ENCODE results near the gene FERMT3. TPM values are rescaled to one million over a fixed set of nuclear protein-coding genes. Genes with fewer than 3 reads are reported as not detected.
A peak's percentile ranks its signal among the peaks of the same experiment; 100 is the strongest.

Gene FERMT3
- total and polyA plus RNA-seq, 2 of the 13 experiments (the other 11 are each of a cell fraction or from before 2014, with no cell fraction given), result 0.29 TPM; not detected in 1

- TF ChIP-seq, protein P1, sequence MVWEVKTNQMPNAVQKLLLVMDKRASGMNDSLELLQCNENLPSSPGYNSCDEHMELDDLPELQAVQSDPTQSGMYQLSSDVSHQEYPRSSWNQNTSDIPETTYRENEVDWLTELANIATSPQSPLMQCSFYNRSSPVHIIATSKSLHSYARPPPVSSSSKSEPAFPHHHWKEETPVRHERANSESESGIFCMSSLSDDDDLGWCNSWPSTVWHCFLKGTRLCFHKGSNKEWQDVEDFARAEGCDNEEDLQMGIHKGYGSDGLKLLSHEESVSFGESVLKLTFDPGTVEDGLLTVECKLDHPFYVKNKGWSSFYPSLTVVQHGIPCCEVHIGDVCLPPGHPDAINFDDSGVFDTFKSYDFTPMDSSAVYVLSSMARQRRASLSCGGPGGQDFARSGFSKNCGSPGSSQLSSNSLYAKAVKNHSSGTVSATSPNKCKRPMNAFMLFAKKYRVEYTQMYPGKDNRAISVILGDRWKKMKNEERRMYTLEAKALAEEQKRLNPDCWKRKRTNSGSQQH (CRISPR knock-in tag; IDR thresholded peaks at IDR 0.05; ENCODE audit: low read depth), result no peak
These were observed 25.6 kb upstream of the FERMT3 start (continued) for GRCh38 chr11:64180891-64181290.

DNA sequence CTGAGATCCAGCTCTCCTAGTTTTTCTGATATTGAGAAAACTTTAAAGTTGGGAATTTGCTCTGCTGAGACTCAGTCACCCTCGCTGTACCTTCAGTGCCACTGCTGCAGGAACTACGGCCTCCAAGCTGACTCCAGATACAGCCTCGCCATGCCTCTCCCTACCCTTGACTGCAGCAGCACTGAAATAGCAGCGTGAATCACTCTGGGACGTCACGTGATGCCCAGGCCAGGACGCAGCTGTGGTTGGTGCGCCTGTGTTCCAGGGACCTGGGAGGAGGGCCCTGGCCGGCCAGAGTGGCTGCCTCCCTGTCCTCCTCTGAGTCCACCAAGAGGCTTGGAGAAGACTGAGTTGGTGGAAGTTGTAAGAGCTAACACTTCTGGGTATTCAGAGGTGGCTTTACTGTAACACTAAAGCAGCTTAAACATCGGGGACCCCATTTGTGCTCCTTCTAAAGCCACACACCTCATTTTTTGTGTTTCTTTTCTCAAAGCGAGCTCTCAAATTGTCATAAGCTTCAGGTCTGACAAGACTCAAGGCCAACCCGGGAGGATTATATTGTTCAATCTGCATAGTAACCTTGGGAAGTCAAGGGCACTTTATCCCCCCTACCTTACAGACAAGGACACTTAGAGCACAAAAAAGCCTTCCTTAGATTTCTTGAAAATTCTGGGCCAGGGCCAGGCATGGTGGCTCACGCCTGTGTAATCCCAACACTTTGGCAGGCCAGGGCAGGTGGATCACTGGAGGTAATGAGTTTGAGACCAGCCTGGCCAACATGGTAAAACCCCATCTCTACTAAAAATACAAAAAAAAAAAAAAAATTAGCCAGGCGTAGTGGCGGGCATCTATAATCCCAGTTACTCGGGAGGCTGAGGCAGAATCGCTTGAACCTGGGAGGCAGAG, 24.8 kb upstream of the FERMT3 start:
- CTCF ChIA-PET (ENCODE audit: low intra/inter-chr PET ratio, low total read pairs), result no interaction called here
- peak; percentile 85 for FAIRE-seq
- peak overlapping the region in 1 of 3 experiments; percentile 42; a peak in 2 of 6 replicates for H3K4me3 ChIP-seq (replicated peaks in 1 of 3; ENCODE audit: insufficient read depth in 1 of 3, low read depth in 2 of 3, low read length in 3 of 3)
- BruUV-seq (replicated peaks), result no TSS peak
- peak overlapping the region; percentile 77 for H3K4me2 ChIP-seq (ENCODE audit: low read depth, low read length)
- no peaks in the 10 kb centered on the region; the same call in 1 of the 2 replicates for H4K20me1 ChIP-seq (ENCODE audit: insufficient read depth, low read length)
- intact Hi-C loops (cut with micrococcal nuclease; ENCODE audit: unreplicated experiment), result loop anchor here (10.0 kb wide), 1 partner anchor 123 kb away; the partner anchor contains the start of genes CATSPERZ and ESRRA
- no peaks in the 10 kb centered on the region for H3K79me2 ChIP-seq (ENCODE audit: insufficient read depth, low read length)
- H3K9ac ChIP-seq (ENCODE audit: insufficient read depth, low read depth, low read length), result peak overlapping the region; percentile 57
- peak overlapping the region; percentile 68 for H2AFZ ChIP-seq (ENCODE audit: low read length)
- 37% methylated on average over 17 of the region's 17 CpGs for WGBS (ENCODE audit: low lambda C conversion rate)
- H3K9me3 ChIP-seq (ENCODE audit: low read length), result no peaks in the 10 kb centered on the region
- H3K27me3 ChIP-seq (ENCODE audit: control insufficient read depth in 1 of 2, insufficient read depth in 2 of 2, low read length in 2 of 2), result no peaks in the 10 kb centered on the region
- peak; percentile 51 for ATAC-seq
- no peaks in the 10 kb centered on the region for H3K36me3 ChIP-seq (replicated peaks in 1 of 2; ENCODE audit: control insufficient read depth in 1 of 2, insufficient read depth in 2 of 2, low read length in 2 of 2)
- peak; percentile 82 for DNase-seq (ENCODE audit: low spot score)
- POLR2A ChIA-PET, result interaction anchor here (0.7 to 1.5 kb wide), 10 partner anchors 9 to 293 kb away, joined by 3 to 19 read pairs (median 3); partner anchors contain the start of genes FKBP2, MACROD1, NUDT22 and TRMT112
- peak overlapping the region; percentile 20 for H3K27ac ChIP-seq (ENCODE audit: extremely low read length, insufficient read depth, low read length)
- H3K4me1 ChIP-seq (ENCODE audit: insufficient read depth, low read length), result peaks cover 44% of the 10 kb centered on the region
- in situ Hi-C loops (cut with HindIII; ENCODE audit: extremely low pct_ligation_motif_present, low pct_unique_long_range_greater_than_20kb), result no loop called here
- TF ChIP-seq MTA3 (CRISPR knock-in tag; IDR thresholded peaks at IDR 0.05), result no peak
- TF ChIP-seq ZHX1 (CRISPR knock-in tag; IDR thresholded peaks at IDR 0.05; ENCODE audit: low read depth), result no peak
- no peak for TF ChIP-seq EED (CRISPR knock-in tag; IDR thresholded peaks at IDR 0.05)
- no peak for TF ChIP-seq SATB2 (CRISPR knock-in tag; IDR thresholded peaks at IDR 0.05)
- no peak for TF ChIP-seq SRSF1 (optimal IDR thresholded peaks at IDR 0.05; ENCODE audit: low read depth, low read length)
- TF ChIP-seq ZNF660 (CRISPR knock-in tag; IDR thresholded peaks at IDR 0.05; ENCODE audit: borderline replicate concordance, low read depth), result no peak
- TF ChIP-seq SCMH1 (CRISPR knock-in tag; IDR thresholded peaks at IDR 0.05; ENCODE audit: borderline replicate concordance), result no peak
- 0 out of 2 replicates have a peak, but pooled peaks have one; percentile 30 for TF ChIP-seq MNT (IDR thresholded peaks at IDR 0.05)
- TF ChIP-seq RNF2 (conservative IDR thresholded peaks at IDR 0.05; ENCODE audit: low read depth), result no peak
- TF ChIP-seq TMF1 (CRISPR knock-in tag; IDR thresholded peaks at IDR 0.05; ENCODE audit: low read depth), result no peak
- no peak for TF ChIP-seq ZNF549 (CRISPR knock-in tag; IDR thresholded peaks at IDR 0.05)
- TF ChIP-seq ZMYM3 (CRISPR knock-in tag; IDR thresholded peaks at IDR 0.05), result peak; percentile 43; the same call in 1 of the 2 replicates
- no peak for TF ChIP-seq NFE2L1 (CRISPR knock-in tag; IDR thresholded peaks at IDR 0.05; ENCODE audit: borderline replicate concordance)
- no peak for TF ChIP-seq ZNF598 (CRISPR knock-in tag; IDR thresholded peaks at IDR 0.05; ENCODE audit: borderline replicate concordance)
- no peak for TF ChIP-seq IKZF4 (CRISPR knock-in tag; IDR thresholded peaks at IDR 0.05; ENCODE audit: borderline replicate concordance, low read depth, not compliant biosample characterization)
